ENCODE results near the gene DLEU7. TPM values are rescaled to one million over a fixed set of nuclear protein-coding genes. Genes with fewer than 3 reads are reported as not detected.

The DLEU7 gene
- total and polyA plus RNA-seq, 2 of the 13 experiments (the other 11 are each of a cell fraction or from before 2014, with no cell fraction given), result not detected

DNA sequence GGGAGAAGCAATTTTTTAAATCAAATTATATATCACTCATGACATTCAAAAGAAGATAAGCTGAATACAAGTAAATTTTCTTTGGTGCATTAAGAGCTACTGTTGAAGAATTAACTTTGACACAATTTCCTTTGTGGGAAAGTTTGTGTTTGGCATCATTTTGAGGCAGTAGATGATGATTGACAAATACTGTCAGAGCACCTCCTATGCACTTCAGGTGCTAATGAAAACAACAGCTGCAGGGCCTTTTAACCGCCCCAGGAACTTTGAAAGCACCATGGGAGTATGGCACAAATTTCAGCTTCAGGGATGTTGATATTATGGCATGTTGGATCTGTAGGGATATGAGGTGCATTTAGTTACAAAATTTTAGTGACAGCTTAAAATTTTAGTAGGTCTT lies 21.0 kb upstream of the DLEU7 start:
- H3K79me2 ChIP-seq (ENCODE audit: insufficient read depth, low read length), result no peaks in the 10 kb centered on the region
- H3K27me3 ChIP-seq (ENCODE audit: control insufficient read depth in 1 of 2, insufficient read depth in 2 of 2, low read length in 2 of 2), result no peaks in the 10 kb centered on the region
- no peaks in the 10 kb centered on the region for H3K36me3 ChIP-seq (replicated peaks in 1 of 2; ENCODE audit: control insufficient read depth in 1 of 2, insufficient read depth in 2 of 2, low read length in 2 of 2)
- no peak overlapping the region for H3K4me2 ChIP-seq (ENCODE audit: low read depth, low read length)
- in situ Hi-C loops (cut with HindIII; ENCODE audit: extremely low pct_ligation_motif_present, low pct_unique_long_range_greater_than_20kb) (no loop called here), intact Hi-C loops (cut with micrococcal nuclease; ENCODE audit: unreplicated experiment) (no loop called here)
- H3K4me1 ChIP-seq (ENCODE audit: insufficient read depth, low read length), result no peaks in the 10 kb centered on the region
- DNase-seq (ENCODE audit: low spot score), result no peak
- ATAC-seq, result no peak
- H3K9ac ChIP-seq (ENCODE audit: insufficient read depth, low read depth, low read length), result no peak overlapping the region
- 75% methylated on average over 1 of the region's 1 CpG for WGBS (ENCODE audit: low lambda C conversion rate)
- no peak overlapping the region for H3K27ac ChIP-seq (ENCODE audit: extremely low read length, insufficient read depth, low read length)
- H2AFZ ChIP-seq (ENCODE audit: low read length), result no peak overlapping the region
- TF ChIP-seq ZNF746 (CRISPR knock-in tag; IDR thresholded peaks at IDR 0.05) (no peak), ZNF782 (CRISPR knock-in tag; IDR thresholded peaks at IDR 0.05; ENCODE audit: borderline replicate concordance) (no peak), ZNF136 (CRISPR knock-in tag; IDR thresholded peaks at IDR 0.05; ENCODE audit: low read depth) (no peak), ZBTB38 (CRISPR knock-in tag; IDR thresholded peaks at IDR 0.05) (no peak), NONO (IDR thresholded peaks at IDR 0.05) (no peak), NONO (CRISPR knock-in tag; conservative IDR thresholded peaks at IDR 0.05) (no peak), SKI (IDR thresholded peaks at IDR 0.05; ENCODE audit: partially characterized antibody) (no peak), ZNF879 (CRISPR knock-in tag; IDR thresholded peaks at IDR 0.05) (no peak), EEA1 (CRISPR knock-in tag; IDR thresholded peaks at IDR 0.05; ENCODE audit: borderline replicate concordance) (no peak), ZNF777 (CRISPR knock-in tag; IDR thresholded peaks at IDR 0.05) (no peak), MAFK (conservative IDR thresholded peaks at IDR 0.05 in 1 of 2, IDR thresholded peaks at IDR 0.05 in 1 of 2; ENCODE audit: low read length in 2 of 2) (no peak), ZNF468 (CRISPR knock-in tag; IDR thresholded peaks at IDR 0.05) (no peak), SMAD3 (CRISPR knock-in tag; IDR thresholded peaks at IDR 0.05) (no peak), LCORL (IDR thresholded peaks at IDR 0.05) (no peak), LCORL (CRISPR knock-in tag; IDR thresholded peaks at IDR 0.05) (no peak)
- TF ChIP-seq, protein P1, sequence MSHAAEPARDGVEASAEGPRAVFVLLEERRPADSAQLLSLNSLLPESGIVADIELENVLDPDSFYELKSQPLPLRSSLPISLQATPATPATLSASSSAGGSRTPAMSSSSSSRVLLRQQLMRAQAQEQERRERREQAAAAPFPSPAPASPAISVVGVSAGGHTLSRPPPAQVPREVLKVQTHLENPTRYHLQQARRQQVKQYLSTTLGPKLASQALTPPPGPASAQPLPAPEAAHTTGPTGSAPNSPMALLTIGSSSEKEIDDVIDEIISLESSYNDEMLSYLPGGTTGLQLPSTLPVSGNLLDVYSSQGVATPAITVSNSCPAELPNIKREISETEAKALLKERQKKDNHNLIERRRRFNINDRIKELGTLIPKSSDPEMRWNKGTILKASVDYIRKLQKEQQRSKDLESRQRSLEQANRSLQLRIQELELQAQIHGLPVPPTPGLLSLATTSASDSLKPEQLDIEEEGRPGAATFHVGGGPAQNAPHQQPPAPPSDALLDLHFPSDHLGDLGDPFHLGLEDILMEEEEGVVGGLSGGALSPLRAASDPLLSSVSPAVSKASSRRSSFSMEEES (CRISPR knock-in tag; IDR thresholded peaks at IDR 0.05), result no peak
- TF ChIP-seq, protein P2, sequence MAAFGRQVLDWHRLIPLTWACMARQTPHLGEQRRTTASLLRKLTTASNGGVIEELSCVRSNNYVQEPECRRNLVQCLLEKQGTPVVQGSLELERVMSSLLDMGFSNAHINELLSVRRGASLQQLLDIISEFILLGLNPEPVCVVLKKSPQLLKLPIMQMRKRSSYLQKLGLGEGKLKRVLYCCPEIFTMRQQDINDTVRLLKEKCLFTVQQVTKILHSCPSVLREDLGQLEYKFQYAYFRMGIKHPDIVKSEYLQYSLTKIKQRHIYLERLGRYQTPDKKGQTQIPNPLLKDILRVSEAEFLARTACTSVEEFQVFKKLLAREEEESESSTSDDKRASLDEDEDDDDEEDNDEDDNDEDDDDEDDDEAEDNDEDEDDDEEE (CRISPR knock-in tag; IDR thresholded peaks at IDR 0.05), result no peak
- TF ChIP-seq, protein P3, sequence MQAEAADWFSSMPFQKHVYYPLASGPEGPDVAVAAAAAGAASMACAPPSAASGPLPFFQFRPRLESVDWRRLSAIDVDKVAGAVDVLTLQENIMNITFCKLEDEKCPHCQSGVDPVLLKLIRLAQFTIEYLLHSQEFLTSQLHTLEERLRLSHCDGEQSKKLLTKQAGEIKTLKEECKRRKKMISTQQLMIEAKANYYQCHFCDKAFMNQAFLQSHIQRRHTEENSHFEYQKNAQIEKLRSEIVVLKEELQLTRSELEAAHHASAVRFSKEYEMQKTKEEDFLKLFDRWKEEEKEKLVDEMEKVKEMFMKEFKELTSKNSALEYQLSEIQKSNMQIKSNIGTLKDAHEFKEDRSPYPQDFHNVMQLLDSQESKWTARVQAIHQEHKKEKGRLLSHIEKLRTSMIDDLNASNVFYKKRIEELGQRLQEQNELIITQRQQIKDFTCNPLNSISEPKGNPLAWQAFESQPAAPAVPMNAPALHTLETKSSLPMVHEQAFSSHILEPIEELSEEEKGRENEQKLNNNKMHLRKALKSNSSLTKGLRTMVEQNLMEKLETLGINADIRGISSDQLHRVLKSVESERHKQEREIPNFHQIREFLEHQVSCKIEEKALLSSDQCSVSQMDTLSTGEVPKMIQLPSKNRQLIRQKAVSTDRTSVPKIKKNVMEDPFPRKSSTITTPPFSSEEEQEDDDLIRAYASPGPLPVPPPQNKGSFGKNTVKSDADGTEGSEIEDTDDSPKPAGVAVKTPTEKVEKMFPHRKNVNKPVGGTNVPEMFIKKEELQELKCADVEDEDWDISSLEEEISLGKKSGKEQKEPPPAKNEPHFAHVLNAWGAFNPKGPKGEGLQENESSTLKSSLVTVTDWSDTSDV (CRISPR knock-in tag; IDR thresholded peaks at IDR 0.05), result no peak
- ChIA-PET CTCF (ENCODE audit: low intra/inter-chr PET ratio, low total read pairs) (no interaction called here), POLR2A (no interaction called here)
- no peak overlapping the region for H3K4me3 ChIP-seq (replicated peaks in 1 of 3; ENCODE audit: insufficient read depth in 1 of 3, low read depth in 2 of 3, low read length in 3 of 3)
- BruUV-seq (replicated peaks), result no TSS peak
- FAIRE-seq, result no peak
- no peaks in the 10 kb centered on the region; the same call in 1 of the 2 replicates for H3K9me3 ChIP-seq (ENCODE audit: low read length)
- H4K20me1 ChIP-seq (ENCODE audit: insufficient read depth, low read length), result no peaks in the 10 kb centered on the region
